Omental fat pad (tissue), 4 donors: ENCODE measurements around the gene TRDN. TPM values are rescaled to one million over a fixed set of nuclear protein-coding genes. Genes with fewer than 3 reads are reported as not detected.

Source experiments
- ATAC-seq: fragments of 150-250 bp; one replicate; pipeline ENCODE4 v1.9.1; 2016; ENCODE audit warnings: mild to moderate bottlenecking, moderate library complexity; ENCODE audit not compliant: low FRiP score
- DNase-seq: peaks from one replicate; pipeline ENCODE4 v3.0.0-alpha.2; 2019; ENCODE audit warnings: low spot score
- total RNA-seq, 4 donors: library from RNA; depleted of rRNA; stranded (reverse); fragments of >200 nt; gene quantifications; one replicate each; pipeline ENCODE4 v1.1.0, GENCODE V29; 2016
- TF ChIP-seq, protein P1 (sequence below), 3 donors: fragments of 450-650 bp; IDR thresholded peaks; one replicate each; pipeline ENCODE4 v1.5.1; 2016 to 2017; ENCODE audit warnings: antibody characterized with exemption in 3 of 3, mild to moderate bottlenecking in 3 of 3, moderate library complexity in 2 of 3

Gene TRDN
- total RNA-seq, 4 donors from 2014 or later = 0.09 to 1.1 (median 0.12) TPM; not detected in 1

- ATAC-seq = no peak
- no peak for DNase-seq
- TF ChIP-seq, protein P1, sequence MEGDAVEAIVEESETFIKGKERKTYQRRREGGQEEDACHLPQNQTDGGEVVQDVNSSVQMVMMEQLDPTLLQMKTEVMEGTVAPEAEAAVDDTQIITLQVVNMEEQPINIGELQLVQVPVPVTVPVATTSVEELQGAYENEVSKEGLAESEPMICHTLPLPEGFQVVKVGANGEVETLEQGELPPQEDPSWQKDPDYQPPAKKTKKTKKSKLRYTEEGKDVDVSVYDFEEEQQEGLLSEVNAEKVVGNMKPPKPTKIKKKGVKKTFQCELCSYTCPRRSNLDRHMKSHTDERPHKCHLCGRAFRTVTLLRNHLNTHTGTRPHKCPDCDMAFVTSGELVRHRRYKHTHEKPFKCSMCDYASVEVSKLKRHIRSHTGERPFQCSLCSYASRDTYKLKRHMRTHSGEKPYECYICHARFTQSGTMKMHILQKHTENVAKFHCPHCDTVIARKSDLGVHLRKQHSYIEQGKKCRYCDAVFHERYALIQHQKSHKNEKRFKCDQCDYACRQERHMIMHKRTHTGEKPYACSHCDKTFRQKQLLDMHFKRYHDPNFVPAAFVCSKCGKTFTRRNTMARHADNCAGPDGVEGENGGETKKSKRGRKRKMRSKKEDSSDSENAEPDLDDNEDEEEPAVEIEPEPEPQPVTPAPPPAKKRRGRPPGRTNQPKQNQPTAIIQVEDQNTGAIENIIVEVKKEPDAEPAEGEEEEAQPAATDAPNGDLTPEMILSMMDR (IDR thresholded peaks at IDR 0.05) = no peak
Observed at GRCh38 chr6:123402052-123402451, 234.7 kb downstream of the TRDN start.

GRCh38 chr6:123398072-123398471, 238.7 kb downstream of the TRDN start:
- ATAC-seq = no peak
- TF ChIP-seq, protein P1 (IDR thresholded peaks at IDR 0.05) = no peak
- DNase-seq = no peak

DNA sequence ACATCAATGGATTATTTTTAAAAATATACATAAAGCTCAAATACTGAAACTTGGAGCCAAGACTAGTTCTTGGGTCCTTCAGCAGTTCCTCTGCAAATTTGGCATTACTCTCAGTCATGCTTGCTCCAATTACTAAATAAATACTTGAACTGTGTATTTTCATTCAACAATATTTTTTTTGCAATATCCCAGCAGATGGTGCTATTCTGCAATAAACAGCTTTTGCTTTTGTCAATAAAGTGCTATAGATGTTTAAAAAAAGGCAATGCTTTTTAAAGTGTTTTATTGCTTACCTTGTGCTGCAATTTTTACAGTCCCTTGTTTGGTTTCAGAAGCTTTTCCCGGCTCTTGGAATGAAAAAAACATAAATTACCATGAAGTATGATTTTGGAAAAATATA, 243.4 kb downstream of the TRDN start:
- DNase-seq = no peak
- TF ChIP-seq, protein P1 (IDR thresholded peaks at IDR 0.05) = no peak
- ATAC-seq = no peak

GRCh38 chr6:123383718-123384117, 253.0 kb downstream of the TRDN start:
- no peak for DNase-seq
- TF ChIP-seq, protein P1 (IDR thresholded peaks at IDR 0.05) = no peak
- no peak for ATAC-seq

GRCh38 chr6:123380257-123380656, 256.5 kb downstream of the TRDN start:
- TF ChIP-seq, protein P1 (IDR thresholded peaks at IDR 0.05) = no peak
- DNase-seq (no peak), ATAC-seq (no peak)

- DNase-seq = no peak
- no peak for ATAC-seq
- TF ChIP-seq, protein P1 (IDR thresholded peaks at IDR 0.05) = no peak
Observed at GRCh38 chr6:123372737-123373136, 264.0 kb downstream of the TRDN start.

GRCh38 chr6:123363912-123364311, 272.8 kb downstream of the TRDN start:
- DNase-seq = no peak
- TF ChIP-seq, protein P1 (IDR thresholded peaks at IDR 0.05) = no peak
- ATAC-seq = no peak
